Kidney (tissue), 14 donors: Measurements from ENCODE around the gene BCAR1. TPM values are rescaled to one million over a fixed set of nuclear protein-coding genes. Genes with fewer than 3 reads are reported as not detected.

ENCODE experiments used
- DNase-seq, 5 donors: peaks; one replicate each; pipeline ENCODE4 v3.0.0-alpha.2; 2013 to 2020
- FAIRE-seq: peaks from 2 replicates; lab custom pipeline; 2012; peaks lifted over from hg19 to GRCh38; lab: Jason Lieb, UNC
- H3K27ac ChIP-seq, 2 donors: one replicate each; pipeline ENCODE4 v1.7.0; 2013; ENCODE audit warnings: low read depth in 2 of 2, low read length in 2 of 2, inconsistent platforms in 1 of 2
- H3K27me3 ChIP-seq: one replicate; pipeline ENCODE4 v1.7.1; 2013; ENCODE audit warnings: low read length, inconsistent platforms; ENCODE audit not compliant: control insufficient read depth, insufficient read depth
- H3K36me3 ChIP-seq, 3 donors: one replicate each; pipeline versions ENCODE4 v1.7.0 to v1.7.1; 2013; ENCODE audit warnings: low read length in 3 of 3, control low read depth in 1 of 3, inconsistent platforms in 1 of 3; ENCODE audit not compliant: insufficient read depth in 3 of 3, control insufficient read depth in 2 of 3
- H3K4me1 ChIP-seq, 3 donors: one replicate each; pipeline versions ENCODE4 v1.7.0 to v1.7.1; 2013; ENCODE audit warnings: low read length in 3 of 3, inconsistent platforms in 1 of 3, low read depth in 1 of 3; ENCODE audit not compliant: control insufficient read depth in 2 of 3, insufficient read depth in 2 of 3
- H3K4me3 ChIP-seq, 3 donors: one replicate each; pipeline versions ENCODE4 v1.7.0 to v1.8.1; 2013; ENCODE audit warnings: low read length in 3 of 3, control low read depth in 1 of 3, inconsistent platforms in 1 of 3
- H3K9ac ChIP-seq, 3 donors: one replicate each; pipeline versions ENCODE4 v1.7.0 to v1.7.1; 2013; ENCODE audit warnings: low read length in 3 of 3, control low read depth in 1 of 3, inconsistent platforms in 1 of 3
- H3K9me3 ChIP-seq, 3 donors: one replicate each; pipeline versions ENCODE4 v1.7.0 to v1.7.1; 2013; ENCODE audit warnings: low read length in 3 of 3, control low read depth in 1 of 3, inconsistent platforms in 1 of 3; ENCODE audit not compliant: control insufficient read depth in 2 of 3, insufficient read depth in 1 of 3
- CTCF ChIP-seq: IDR thresholded peaks from 3 replicates; pipeline ENCODE4 v1.5.1; 2012; ENCODE audit warnings: mild to moderate bottlenecking, moderate library complexity, borderline replicate concordance; ENCODE audit not compliant: insufficient read depth; ENCODE audit errors: extremely low read depth
- intact Hi-C: fragments of 100-400 bp; cut with DNase I; formaldehyde crosslinking; loops from one replicate; pipeline ENCODE4 v1.11.1; 2022
- polyA plus RNA-seq: library from polyadenylated mRNA; stranded (reverse); fragments of 350-450 nt; fragmentation: Illumina TruSeq; extraction: RNeasy Lipid Tissue Mini Kit (QIAGEN cat#74804); gene quantifications from one replicate; pipeline ENCODE4 v1.2.3, GENCODE V29; 2014; ENCODE audit warnings: low read depth, low replicate concordance; ENCODE audit not compliant: insufficient read depth
- total RNA-seq: library from RNA; stranded (reverse); fragmentation: NEBNext Ultra II Directional; extraction: Animal tissue kit (Norgen Biotek cat#: 25700); gene quantifications from one replicate; pipeline ENCODE4 v1.2.1, GENCODE V29; 2021
- donor health status: control.
- donor health status: control.
- donor health status: control.
- donor health status: control.
- donor health status: control.
- donor health status: DM: yes; HTN: yes; CAD: no.
- donor health status: Normal renal cell carcinoma (clear cell type).

BCAR1 gene
- total and polyA plus RNA-seq, 2 donors from 2014 or later = 69.1 to 123 TPM

GRCh38 chr16:75235721-75236193 is 15.7 kb downstream of the BCAR1 start:
- no peak for FAIRE-seq
- H3K36me3 ChIP-seq = peaks cover 0 to 43% (median 9%) of the 10 kb centered on the region in 3 donors
- intact Hi-C loops = no loop called here

GRCh38 chr16:75234856-75235696 is 16.3 kb downstream of the BCAR1 start:
- H3K9ac ChIP-seq = no peak overlapping the region
- no peaks in the 10 kb centered on the region for H3K27me3 ChIP-seq
- intact Hi-C loops = loop anchor here (5.0 kb wide), 1 partner anchor 152 kb away; no protein-coding TSS in a partner anchor
- TF ChIP-seq CTCF = no peak
- no peaks in the 10 kb centered on the region for H3K9me3 ChIP-seq
- no peak overlapping the region for H3K4me3 ChIP-seq
- DNase-seq = peak in 2 of 5 donors; percentile 50 to 76
- peaks cover 0 to 36% (median 6%) of the 10 kb centered on the region in 3 donors for H3K36me3 ChIP-seq
- H3K4me1 ChIP-seq = peaks cover 0 to 29% (median 20%) of the 10 kb centered on the region in 3 donors
- peak overlapping the region in 1 of 2 donors; percentile 0 for H3K27ac ChIP-seq
- FAIRE-seq = no peak

More at GRCh38 chr16:75235721-75236193, 15.7 kb downstream of the BCAR1 start:
- no peak overlapping the region for H3K27ac ChIP-seq
- no peak for TF ChIP-seq CTCF
- H3K9ac ChIP-seq = no peak overlapping the region
- no peaks in the 10 kb centered on the region for H3K27me3 ChIP-seq
- peaks cover 0 to 24% (median 14%) of the 10 kb centered on the region in 3 donors for H3K4me1 ChIP-seq
- H3K4me3 ChIP-seq = no peak overlapping the region
- H3K9me3 ChIP-seq = no peaks in the 10 kb centered on the region
- DNase-seq = peak in 2 of 5 donors; percentile 44 to 52

- Histone ChIP-seq H3K27me3 (no peaks in the 10 kb centered on the region), H3K9ac (peak overlapping the region in 1 of 3 donors; percentile 12), H3K4me3 (no peak overlapping the region), H3K9me3 (no peaks in the 10 kb centered on the region), H3K27ac (no peak overlapping the region), H3K4me1 (peaks cover 0 to 21% (median 14%) of the 10 kb centered on the region in 3 donors), H3K36me3 (peaks cover 0 to 40% (median 10%) of the 10 kb centered on the region in 3 donors)
- no peak for TF ChIP-seq CTCF
- DNase-seq (no peak), FAIRE-seq (no peak)
- intact Hi-C loops = loop anchor here (5.0 kb wide), 1 partner anchor 154 kb away; no protein-coding TSS in a partner anchor
Observed at GRCh38 chr16:75233611-75233938, 17.8 kb downstream of the BCAR1 start.
